ENCODE measurements around the gene DHX15.
"Not testable (repeated sequence)": the region's sequence is repeated elsewhere in the genome, so short reads cannot be mapped to it uniquely, and the experiment has no call there.

DHX15 gene

DNA sequence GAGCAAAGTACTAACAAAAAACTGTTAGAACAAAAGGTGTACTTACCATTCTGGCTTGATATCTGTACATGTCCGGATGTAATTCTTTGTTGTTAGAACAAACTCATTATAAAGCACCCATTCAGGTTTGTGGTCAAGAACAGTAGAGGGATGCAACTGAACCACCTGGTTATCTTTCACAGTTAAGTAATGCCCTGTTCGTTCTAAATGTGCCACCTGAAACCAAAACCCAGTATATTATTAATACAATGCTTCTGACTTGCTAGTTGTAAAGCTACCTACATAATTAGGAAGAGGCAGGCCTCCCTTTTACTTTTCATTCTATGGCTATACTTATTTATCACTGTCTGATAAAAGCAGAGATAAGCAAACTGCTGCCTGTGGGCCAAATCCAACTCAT, 54.8 kb downstream of the DHX15 start:
- Mint-ChIP-seq H3K4me3 (no peak overlapping the region), H3K27ac (no peak overlapping the region), H3K27me3 (no peaks in the 10 kb centered on the region), H3K9me3 (no peaks in the 10 kb centered on the region), H3K4me1 (no peaks in the 10 kb centered on the region)
- DNase-seq (no peak), ATAC-seq (no peak)

DNA sequence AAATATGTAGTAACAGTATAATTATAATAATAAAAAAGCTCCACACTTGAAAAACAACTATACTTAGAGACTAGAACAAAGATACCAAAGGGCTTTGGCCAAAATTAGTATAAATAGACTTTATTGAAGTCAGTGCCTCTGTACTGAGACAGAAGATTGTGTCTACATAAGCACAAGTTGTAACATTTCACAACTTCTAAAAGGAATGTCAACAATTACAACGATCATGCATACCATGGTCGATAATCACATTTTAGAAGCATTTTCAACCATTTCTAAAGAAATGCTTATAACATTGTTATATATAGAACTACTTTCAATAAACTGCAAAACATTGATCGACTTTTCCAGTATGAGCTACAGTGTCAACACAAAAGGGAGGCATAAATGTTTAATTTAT, 57.0 kb downstream of the DHX15 start:
- H3K27me3 Mint-ChIP-seq: no peaks in the 10 kb centered on the region
- no peaks in the 10 kb centered on the region for H3K9me3 Mint-ChIP-seq
- H3K4me3 Mint-ChIP-seq: no peak overlapping the region
- no peak overlapping the region for H3K27ac Mint-ChIP-seq
- peaks cover 5% of the 10 kb centered on the region for H3K4me1 Mint-ChIP-seq
- DNase-seq (no peak), ATAC-seq (no peak)

DNA sequence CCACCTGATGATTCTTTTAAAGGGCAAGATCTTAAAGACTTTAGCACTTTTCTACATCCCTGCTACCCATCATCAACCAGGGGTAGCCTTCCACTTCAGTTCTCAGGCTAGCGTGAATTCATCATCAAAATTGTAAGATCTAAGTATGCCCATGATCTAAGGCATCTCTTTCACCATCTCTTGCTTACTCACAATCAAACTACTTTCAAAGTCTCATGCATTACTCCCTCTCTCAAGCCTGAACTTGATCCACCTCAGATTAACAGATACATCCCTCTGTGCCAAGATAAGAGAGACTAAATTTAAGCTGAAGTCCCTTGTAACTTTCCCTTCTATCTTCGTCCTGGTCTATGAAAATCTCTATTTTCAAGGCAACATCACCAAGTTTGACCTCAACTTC, 62.8 kb downstream of the DHX15 start:
- DNase-seq (no peak), ATAC-seq (no peak)
- H3K4me3 Mint-ChIP-seq: no peak overlapping the region
- H3K27ac Mint-ChIP-seq: peak overlapping the region in 1 of 2 donors; percentile 45
- H3K27me3 Mint-ChIP-seq: no peaks in the 10 kb centered on the region
- peaks cover 5% of the 10 kb centered on the region for H3K4me1 Mint-ChIP-seq
- H3K9me3 Mint-ChIP-seq: no peaks in the 10 kb centered on the region

DNA sequence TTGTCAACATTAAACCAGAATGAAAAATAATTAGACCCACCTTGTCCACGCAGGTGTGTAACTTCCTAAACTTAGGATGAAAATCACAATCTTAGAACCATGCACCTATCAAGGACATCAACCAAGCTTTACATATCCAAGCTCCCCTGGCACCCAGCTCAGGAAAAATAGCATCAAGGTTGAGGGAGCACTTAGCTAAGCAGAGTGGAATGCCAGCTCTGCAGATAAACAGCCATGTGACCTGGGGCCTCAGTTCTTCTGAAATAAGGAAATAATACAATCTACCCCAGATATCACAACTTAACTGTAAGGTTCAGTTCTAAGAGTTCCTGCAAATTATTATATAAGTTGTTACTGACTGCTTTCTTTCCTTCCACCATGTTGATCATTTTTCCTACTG, 64.7 kb downstream of the DHX15 start:
- Mint-ChIP-seq H3K9me3 (no peaks in the 10 kb centered on the region), H3K27ac (peak overlapping the region in 1 of 2 donors; percentile 34), H3K27me3 (no peaks in the 10 kb centered on the region), H3K4me1 (peaks cover 5% of the 10 kb centered on the region), H3K4me3 (no peak overlapping the region)
- ATAC-seq: no peak
- no peak for DNase-seq

DNA sequence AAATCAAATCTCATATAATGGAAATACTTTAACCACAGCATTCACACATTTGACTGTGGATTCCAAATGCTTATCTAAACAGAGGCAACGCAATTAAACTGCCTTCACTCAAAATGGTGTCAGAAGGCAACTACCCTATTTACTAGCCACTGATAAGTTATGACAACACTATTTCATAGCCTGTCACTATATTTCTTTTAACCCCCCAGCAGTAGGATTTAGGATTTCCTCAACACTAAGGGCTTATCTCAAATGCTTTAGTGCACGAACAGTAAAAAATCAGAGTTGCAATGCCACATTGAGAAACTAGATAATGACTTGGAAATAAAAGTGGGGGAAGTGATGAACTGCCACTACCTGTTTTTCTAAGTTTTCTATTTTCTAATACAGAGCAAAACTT, 66.7 kb downstream of the DHX15 start:
- no peaks in the 10 kb centered on the region for H3K27me3 Mint-ChIP-seq
- no peaks in the 10 kb centered on the region for H3K9me3 Mint-ChIP-seq
- peaks cover 2% of the 10 kb centered on the region for H3K4me1 Mint-ChIP-seq
- DNase-seq (no peak), ATAC-seq (no peak)
- H3K4me3 Mint-ChIP-seq: no peak overlapping the region
- no peak overlapping the region for H3K27ac Mint-ChIP-seq

GRCh38 chr4:24516926-24517325, 67.4 kb downstream of the DHX15 start:
- Mint-ChIP-seq H3K4me1 (no peaks in the 10 kb centered on the region), H3K27me3 (no peaks in the 10 kb centered on the region), H3K27ac (no peak overlapping the region), H3K4me3 (no peak overlapping the region), H3K9me3 (no peaks in the 10 kb centered on the region)
- ATAC-seq (no peak), DNase-seq (no peak)

DNA sequence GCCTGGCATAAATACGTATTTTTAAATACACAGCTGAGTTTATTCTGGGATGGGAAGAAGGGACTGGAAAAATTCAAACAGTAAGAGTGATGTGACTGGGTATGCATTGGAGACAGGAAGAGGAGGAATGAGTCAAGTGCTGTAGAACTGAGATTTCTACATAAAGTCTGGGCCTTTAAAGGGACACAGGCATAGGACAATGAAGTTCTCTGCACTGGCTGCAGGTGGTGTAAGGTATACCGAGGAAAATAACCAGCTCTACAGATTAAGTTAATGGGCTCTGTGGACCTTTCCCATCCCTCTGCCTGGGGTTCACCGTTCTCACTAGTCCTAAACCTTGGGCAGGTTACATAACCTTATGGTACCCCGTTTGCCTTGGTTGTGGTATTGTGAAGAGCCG, 68.7 kb downstream of the DHX15 start:
- DNase-seq (no peak), ATAC-seq (peak; percentile 21)
- Mint-ChIP-seq H3K27ac (peak overlapping the region in 1 of 2 donors; percentile 8), H3K4me3 (no peak overlapping the region), H3K27me3 (no peaks in the 10 kb centered on the region), H3K9me3 (no peaks in the 10 kb centered on the region), H3K4me1 (no peaks in the 10 kb centered on the region)

DNA sequence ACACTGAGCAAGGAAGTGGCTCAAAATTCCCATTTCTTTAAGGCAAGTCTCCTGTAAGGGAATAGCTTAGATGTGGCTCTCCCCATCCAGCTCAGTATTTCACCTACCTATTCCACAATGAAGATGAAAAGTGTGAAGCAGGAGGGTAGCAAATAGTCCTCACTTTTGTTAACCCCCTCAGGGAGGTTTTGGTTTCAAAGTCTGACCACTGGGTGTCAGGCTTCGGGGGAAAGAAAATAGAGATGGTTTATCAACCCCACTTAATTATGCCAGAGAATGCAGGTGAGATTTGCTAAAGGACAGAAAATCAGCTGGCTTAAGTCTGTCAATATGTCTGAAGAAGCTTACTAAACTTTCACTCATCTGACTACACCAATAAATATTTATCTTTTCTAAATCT, 69.5 kb downstream of the DHX15 start:
- Mint-ChIP-seq H3K27ac (no peak overlapping the region), H3K4me1 (no peaks in the 10 kb centered on the region), H3K4me3 (no peak overlapping the region)

DNA sequence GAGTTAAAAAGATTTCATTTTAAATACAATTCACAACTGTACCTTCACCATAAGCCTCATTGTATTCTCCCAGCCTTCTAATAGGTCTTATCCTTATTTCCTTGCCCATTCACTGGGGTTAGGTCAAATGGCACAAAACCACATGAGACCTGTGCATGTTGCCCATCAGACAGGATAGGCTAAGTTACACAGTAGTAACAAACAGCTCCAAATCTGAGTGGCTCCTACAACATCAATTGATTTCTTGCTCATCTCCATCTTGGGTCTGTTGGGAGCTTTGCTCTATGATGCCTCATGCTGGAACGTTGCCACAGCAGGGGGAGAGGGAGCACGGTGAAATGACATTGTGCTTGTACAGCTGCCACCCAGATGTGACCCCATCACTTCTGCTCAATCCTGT, 70.6 kb downstream of the DHX15 start:
- ATAC-seq: peak; percentile 19
- no peak for DNase-seq

More for the DNA sequence above, 69.5 kb downstream of the DHX15 start:
- ATAC-seq (no peak), DNase-seq (no peak)
- no peaks in the 10 kb centered on the region for H3K27me3 Mint-ChIP-seq
- no peaks in the 10 kb centered on the region for H3K9me3 Mint-ChIP-seq

DNA sequence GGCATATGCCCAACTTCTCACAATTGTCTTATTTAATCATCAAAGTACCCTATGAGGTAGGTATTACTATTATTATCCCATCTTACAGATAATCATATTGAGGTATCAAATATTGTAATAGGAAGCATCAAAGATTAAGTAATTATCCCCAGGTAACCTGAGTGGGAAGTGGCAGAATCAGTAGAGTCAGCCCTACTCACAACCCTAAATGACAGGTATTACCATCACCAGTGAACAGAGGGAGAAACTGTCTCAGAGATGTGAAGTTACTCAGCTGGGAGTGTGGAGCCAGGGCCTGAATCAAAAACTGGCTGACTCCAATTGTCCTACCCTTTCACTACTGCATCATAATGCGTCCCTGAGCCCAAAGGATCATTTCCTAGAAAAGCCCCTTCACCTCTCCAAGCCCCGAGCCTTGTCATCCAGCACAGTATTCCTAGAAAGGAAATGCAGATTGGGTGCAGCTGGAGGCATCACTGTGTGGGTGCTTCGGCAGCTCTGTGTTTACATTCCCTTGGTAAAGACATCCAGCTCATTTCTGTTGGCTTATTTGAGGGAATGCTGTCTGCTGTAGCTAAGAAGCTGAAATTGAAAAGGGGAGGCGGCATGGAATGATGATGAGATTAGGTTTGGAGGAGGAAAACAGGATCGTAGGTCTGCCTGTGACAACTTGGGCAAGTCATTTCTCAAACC, 72.8 kb downstream of the DHX15 start:
- H3K9me3 Mint-ChIP-seq: peaks cover 0 to 6% of the 10 kb centered on the region in 2 donors
- no peaks in the 10 kb centered on the region for H3K27me3 Mint-ChIP-seq
- no peak overlapping the region for H3K27ac Mint-ChIP-seq
- ATAC-seq: peak; percentile 27
- no peaks in the 10 kb centered on the region for H3K4me1 Mint-ChIP-seq
- H3K4me3 Mint-ChIP-seq: no peak overlapping the region
- no peak for DNase-seq

More for the DNA sequence above, 70.6 kb downstream of the DHX15 start:
- Mint-ChIP-seq H3K4me3 (no peak overlapping the region), H3K9me3 (peaks cover 0 to 5% of the 10 kb centered on the region in 2 donors), H3K4me1 (no peaks in the 10 kb centered on the region), H3K27me3 (no peaks in the 10 kb centered on the region), H3K27ac (no peak overlapping the region)

DNA sequence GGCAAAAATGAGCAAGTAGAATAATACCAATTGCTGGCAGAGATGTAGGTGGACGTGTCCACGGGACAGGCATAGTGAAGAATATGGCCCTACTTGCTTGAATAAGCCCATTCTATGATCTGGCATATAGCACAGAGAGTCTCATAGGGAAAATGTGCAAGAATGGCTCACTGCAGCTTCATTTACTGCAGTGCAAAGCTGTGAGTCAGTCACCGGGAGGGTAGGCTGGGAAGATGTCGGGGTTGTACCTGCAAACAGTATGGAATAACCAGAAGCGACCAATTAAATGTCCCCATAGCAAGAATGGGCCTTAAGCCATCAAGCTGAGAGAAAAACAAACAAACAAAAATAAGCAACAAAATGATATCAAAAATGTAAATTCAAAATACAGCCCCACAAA, 74.3 kb downstream of the DHX15 start:
- Mint-ChIP-seq H3K9me3 (peaks cover 0 to 6% of the 10 kb centered on the region in 2 donors), H3K4me3 (no peak overlapping the region), H3K27me3 (no peaks in the 10 kb centered on the region), H3K4me1 (no peaks in the 10 kb centered on the region), H3K27ac (no peak overlapping the region)
- no peak for DNase-seq
- ATAC-seq: no peak

DNA sequence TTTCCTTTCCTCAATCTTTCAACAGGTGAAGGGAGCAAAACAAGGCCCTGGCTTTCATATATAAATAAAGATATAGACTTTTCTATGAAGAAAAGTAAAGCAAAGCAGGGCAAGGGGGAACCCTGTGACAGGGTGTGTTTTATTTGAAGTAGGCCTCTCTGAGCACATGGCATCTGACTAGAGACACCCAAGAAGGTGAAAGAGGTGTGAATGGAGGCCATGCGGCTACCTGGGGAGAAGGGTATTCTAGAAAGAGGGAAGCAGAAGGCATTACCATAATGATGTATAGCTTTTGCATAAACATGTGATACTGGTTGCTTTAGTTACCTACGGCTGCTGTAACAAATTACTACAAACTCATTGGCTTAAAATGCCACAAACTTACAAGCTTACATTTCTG, 75.8 kb downstream of the DHX15 start:
- Mint-ChIP-seq H3K9me3 (peaks cover 0 to 6% of the 10 kb centered on the region in 2 donors), H3K27ac (peak overlapping the region in 1 of 2 donors; percentile 11), H3K27me3 (no peaks in the 10 kb centered on the region), H3K4me3 (no peak overlapping the region), H3K4me1 (no peaks in the 10 kb centered on the region)
- DNase-seq (no peak), ATAC-seq (no peak)

DNA sequence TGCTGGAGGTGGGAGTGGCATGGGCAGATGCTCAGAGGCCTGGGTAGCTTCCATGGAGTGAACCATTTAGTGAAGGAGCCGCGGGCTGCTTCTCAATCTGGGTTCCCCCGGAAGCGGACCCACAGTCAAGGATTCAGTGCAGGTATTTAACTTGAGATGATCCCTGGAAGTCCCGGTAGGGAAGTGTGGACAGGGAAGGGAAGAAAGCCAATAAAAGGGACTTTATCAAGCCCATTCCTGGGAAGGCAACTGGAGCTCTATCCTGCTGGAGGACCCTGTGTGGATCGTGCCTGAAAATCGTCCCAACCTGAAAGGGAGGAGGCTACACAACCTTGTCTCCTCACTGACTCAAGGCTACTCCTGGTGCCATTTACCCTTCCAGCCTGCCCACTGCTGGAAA, 76.9 kb downstream of the DHX15 start:
- ATAC-seq (no peak), DNase-seq (no peak)
- Mint-ChIP-seq H3K27me3 (peaks cover 7% of the 10 kb centered on the region), H3K9me3 (peaks cover 0 to 6% of the 10 kb centered on the region in 2 donors), H3K4me1 (no peaks in the 10 kb centered on the region), H3K4me3 (no peak overlapping the region), H3K27ac (peak overlapping the region; percentile 13 to 92)

DNA sequence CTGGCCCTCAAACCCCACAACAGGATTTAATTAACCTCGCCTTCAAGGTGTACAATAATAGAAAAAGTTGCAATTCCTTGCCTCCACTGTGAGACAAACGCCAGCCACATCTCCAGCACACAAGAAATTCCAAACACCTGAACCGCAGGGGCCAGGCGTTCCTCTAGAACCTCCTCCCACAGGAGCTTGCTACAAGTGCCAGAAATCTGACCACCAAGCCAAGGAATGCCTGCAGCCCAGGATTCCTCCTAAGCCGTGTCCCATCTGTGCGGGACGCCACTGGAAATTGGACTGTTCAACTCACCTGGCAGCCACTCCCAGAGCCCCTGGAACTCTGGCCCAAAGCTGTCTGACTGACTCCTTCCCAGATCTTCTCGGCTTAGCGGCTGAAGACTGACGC, 81.3 kb downstream of the DHX15 start:
- not testable (repeated sequence) for ATAC-seq, H3K4me1 Mint-ChIP-seq, DNase-seq, H3K27ac Mint-ChIP-seq, H3K9me3 Mint-ChIP-seq, H3K4me3 Mint-ChIP-seq
- H3K27me3 Mint-ChIP-seq: peaks cover 13% of the 10 kb centered on the region

- no peak overlapping the region for H3K4me3 Mint-ChIP-seq
- no peak overlapping the region for H3K27ac Mint-ChIP-seq
- H3K4me1 Mint-ChIP-seq: no peaks in the 10 kb centered on the region
Observed at GRCh38 chr4:24497221-24497620, 87.1 kb downstream of the DHX15 start.

DNA sequence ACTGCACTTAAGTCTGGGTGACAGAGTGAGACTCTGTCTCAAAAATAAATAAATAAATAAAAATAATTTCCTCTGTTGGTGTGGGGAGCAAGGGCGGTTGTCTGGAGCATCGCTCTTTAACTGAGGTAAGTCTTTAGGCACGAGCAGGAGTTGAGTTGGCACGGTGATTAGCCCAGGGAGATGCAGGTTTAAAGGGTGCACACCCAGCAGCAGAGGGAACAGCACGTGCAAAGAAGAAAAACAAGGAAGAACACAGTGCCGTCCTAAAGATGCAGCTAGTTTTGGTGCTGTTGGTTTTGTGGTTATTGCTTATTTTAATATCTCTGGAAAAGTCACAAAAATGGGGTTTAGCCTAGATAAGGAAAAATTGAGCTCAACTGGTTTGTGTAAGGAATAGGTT, 87.8 kb downstream of the DHX15 start:
- no peak overlapping the region for H3K27ac Mint-ChIP-seq
- peaks cover 8 to 9% of the 10 kb centered on the region in 2 donors for H3K9me3 Mint-ChIP-seq

More at GRCh38 chr4:24497221-24497620, 87.1 kb downstream of the DHX15 start:
- DNase-seq: no peak
- ATAC-seq: no peak
- Mint-ChIP-seq H3K27me3 (peaks cover 4% of the 10 kb centered on the region), H3K9me3 (peaks cover 2 to 3% of the 10 kb centered on the region in 2 donors)

GRCh38 chr4:24495388-24495787, 89.0 kb downstream of the DHX15 start:
- Mint-ChIP-seq H3K27ac (no peak overlapping the region), H3K4me1 (no peaks in the 10 kb centered on the region), H3K9me3 (peaks cover 9 to 10% of the 10 kb centered on the region in 2 donors), H3K4me3 (no peak overlapping the region), H3K27me3 (no peaks in the 10 kb centered on the region)
- DNase-seq: no peak
- no peak for ATAC-seq

More for the DNA sequence above, 87.8 kb downstream of the DHX15 start:
- ATAC-seq (no peak), DNase-seq (no peak)
- H3K27me3 Mint-ChIP-seq: no peaks in the 10 kb centered on the region
- no peak overlapping the region for H3K4me3 Mint-ChIP-seq
- no peaks in the 10 kb centered on the region for H3K4me1 Mint-ChIP-seq

All from stimulated activated naive CD8-positive, alpha-beta T cell treated with anti-CD3 and anti-CD28 coated beads, Interleukin-15, amount 100 ng/mL, for 72 hours (primary cell).